HEK293 (cell line): ENCODE measurements around the gene FUBP3.

Source experiments
- CTCF ChIA-PET: fragments of 350-600 bp; formaldehyde crosslinking; extraction: SDS; loops from one replicate; lab custom pipeline; 2021; ENCODE audit warnings: antibody characterized with exemption; lab: Yijun Ruan, JAX
- POLR2A ChIA-PET: fragments of 300-600 bp; formaldehyde crosslinking; extraction: SDS; loops from one replicate; lab custom pipeline; 2020; ENCODE audit warnings: antibody characterized with exemption, inconsistent platforms; lab: Yijun Ruan, JAX
- H3K27ac ChIP-seq: fragments of 200-500 bp; sonication (Bioruptor generic); 2 replicates; pipeline ENCODE4 v1.5.1; 2014; ENCODE audit warnings: low read depth, low read length, control low read depth, inconsistent platforms; ENCODE audit errors: extremely low read depth
- H3K36me3 ChIP-seq, 2 experiments: fragments of 200-500 bp in 1 of 2; sonication (Bioruptor generic) in 1 of 2; 1 replicate in 1 of 2; 2 replicates in 1 of 2; pipeline ENCODE4 v1.5.1; 2014 to 2017; ENCODE audit warnings: inconsistent platforms in 2 of 2, low read length in 2 of 2; ENCODE audit not compliant: control insufficient read depth in 2 of 2, insufficient read depth in 1 of 2
- H3K4me1 ChIP-seq: fragments of 200-500 bp; sonication (Bioruptor generic); 2 replicates; pipeline ENCODE4 v1.5.1; 2014; ENCODE audit warnings: mild to moderate bottlenecking, low read length, inconsistent platforms; ENCODE audit not compliant: control insufficient read depth, insufficient read depth
- H3K4me3 ChIP-seq: 2 replicates; pipeline ENCODE4 v1.5.1; 2011; ENCODE audit warnings: low read depth, mild to moderate bottlenecking, control low read depth, low read length, moderate library complexity
- H3K9me3 ChIP-seq: fragments of 200-500 bp; sonication (Bioruptor generic); 2 replicates; pipeline ENCODE4 v1.5.1; 2014; ENCODE audit warnings: low read depth, low read length, inconsistent platforms; ENCODE audit not compliant: control insufficient read depth, insufficient read depth
- ELK4 ChIP-seq: IDR thresholded peaks from 2 replicates; pipeline ENCODE4 v1.6.1; 2011; ENCODE audit warnings: mild to moderate bottlenecking, low read depth, low read length, borderline replicate concordance
- IKZF3 ChIP-seq: fragments of 450-650 bp; IDR thresholded peaks from 2 replicates; pipeline ENCODE4 v1.5.0; 2018; ENCODE audit warnings: missing biosample characterization, mild to moderate bottlenecking, missing genetic modification characterization, moderate library complexity
- PRDM10 ChIP-seq: fragments of 450-650 bp; formaldehyde crosslinking; IDR thresholded peaks from 2 replicates; pipeline ENCODE4 v1.5.1; 2016; ENCODE audit warnings: missing biosample characterization, missing genetic modification characterization
- TCF7L2 ChIP-seq: IDR thresholded peaks from 2 replicates; pipeline ENCODE4 v1.6.1; 2011; ENCODE audit warnings: low read depth, mild to moderate bottlenecking, inconsistent platforms, low read length, moderate library complexity, borderline replicate concordance
- ZBTB48 ChIP-seq: fragments of 450-650 bp; formaldehyde crosslinking; IDR thresholded peaks from 2 replicates; pipeline ENCODE4 v1.5.1; 2016; ENCODE audit warnings: missing biosample characterization, missing genetic modification characterization
- ZBTB8A ChIP-seq: fragments of 450-650 bp; formaldehyde crosslinking; IDR thresholded peaks from 2 replicates; pipeline ENCODE4 v1.5.1; 2016; ENCODE audit warnings: missing biosample characterization, missing genetic modification characterization
- ZNF133 ChIP-seq: fragments of 450-650 bp; formaldehyde crosslinking; IDR thresholded peaks from 2 replicates; pipeline ENCODE4 v1.5.1; 2016; ENCODE audit warnings: missing biosample characterization, missing genetic modification characterization
- ZNF2 ChIP-seq: fragments of 450-650 bp; formaldehyde crosslinking; IDR thresholded peaks from 2 replicates; pipeline ENCODE4 v1.5.1; 2016; ENCODE audit warnings: missing biosample characterization, missing genetic modification characterization
- ZNF311 ChIP-seq: fragments of 450-650 bp; formaldehyde crosslinking; IDR thresholded peaks from 2 replicates; pipeline ENCODE4 v1.5.1; 2017; ENCODE audit warnings: missing biosample characterization, missing genetic modification characterization, borderline replicate concordance
- ZNF529 ChIP-seq: fragments of 450-650 bp; formaldehyde crosslinking; IDR thresholded peaks from 2 replicates; pipeline ENCODE4 v1.5.1; 2017; ENCODE audit warnings: missing genetic modification characterization, missing biosample characterization; ENCODE audit not compliant: insufficient replicate concordance
- ZNF555 ChIP-seq: fragments of 450-650 bp; formaldehyde crosslinking; conservative IDR thresholded peaks from 2 replicates; pipeline ENCODE4 v1.5.1; 2017; ENCODE audit warnings: missing biosample characterization, mild to moderate bottlenecking, missing genetic modification characterization, inconsistent platforms
- ZNF560 ChIP-seq: fragments of 450-650 bp; formaldehyde crosslinking; IDR thresholded peaks from 2 replicates; pipeline ENCODE4 v1.5.1; 2017; ENCODE audit warnings: missing biosample characterization, missing genetic modification characterization, borderline replicate concordance
- ZNF639 ChIP-seq: fragments of 450-650 bp; formaldehyde crosslinking; IDR thresholded peaks from 2 replicates; pipeline ENCODE4 v1.5.1; 2016; ENCODE audit warnings: missing biosample characterization, missing genetic modification characterization
- ZSCAN18 ChIP-seq: fragments of 450-650 bp; formaldehyde crosslinking; IDR thresholded peaks from 2 replicates; pipeline ENCODE4 v1.5.1; 2016; ENCODE audit warnings: missing biosample characterization, missing genetic modification characterization
- TF ChIP-seq, protein P1 (sequence below): fragments of 450-650 bp; formaldehyde crosslinking; conservative IDR thresholded peaks from 2 replicates; pipeline ENCODE4 v1.5.1; 2016; ENCODE audit warnings: low read depth, missing biosample characterization, missing genetic modification characterization
- TF ChIP-seq, protein P2 (sequence below): fragments of 450-650 bp; formaldehyde crosslinking; IDR thresholded peaks from 2 replicates; pipeline ENCODE4 v1.5.1; 2016; ENCODE audit warnings: missing biosample characterization, missing genetic modification characterization
- TF ChIP-seq, protein P3 (sequence below): fragments of 450-650 bp; IDR thresholded peaks from 2 replicates; pipeline ENCODE4 v1.5.1; 2018; ENCODE audit warnings: missing biosample characterization, mild to moderate bottlenecking, missing genetic modification characterization

The FUBP3 gene

GRCh38 chr9:130682421-130683121, 103.2 kb downstream of the FUBP3 start:
- H3K36me3 ChIP-seq, result no peaks in the 10 kb centered on the region
- no peaks in the 10 kb centered on the region; the same call in 1 of the 2 replicates for H3K4me1 ChIP-seq
- H3K9me3 ChIP-seq, result no peaks in the 10 kb centered on the region
- no peak overlapping the region for H3K27ac ChIP-seq
- H3K4me3 ChIP-seq, result peak overlapping the region; percentile 8
- CTCF ChIA-PET, result interaction anchor here (0.5 to 15.8 kb wide), 49 partner anchors 9 to 575 kb away, joined by 3 to 305 read pairs (median 4); partner anchors contain the start of gene EXOSC2
- POLR2A ChIA-PET, result interaction anchor here (0.7 to 3.1 kb wide), 4 partner anchors 10 to 302 kb away, joined by 5 to 10 read pairs (median 8); partner anchors contain the start of gene EXOSC2
- TF ChIP-seq ZNF555 (tag by site-specific recombination), result no peak
- peak; percentile 84 for TF ChIP-seq IKZF3 (tag by site-specific recombination)
- peak; percentile 82 for TF ChIP-seq ZBTB48 (tag by site-specific recombination)
- peak; percentile 91 for TF ChIP-seq ZBTB8A
- no peak for TF ChIP-seq ZNF639 (tag by site-specific recombination)
- TF ChIP-seq PRDM10, result no peak
- TF ChIP-seq ZNF560, result no peak
- no peak for TF ChIP-seq ZNF133 (tag by site-specific recombination)
- TF ChIP-seq, protein P1, sequence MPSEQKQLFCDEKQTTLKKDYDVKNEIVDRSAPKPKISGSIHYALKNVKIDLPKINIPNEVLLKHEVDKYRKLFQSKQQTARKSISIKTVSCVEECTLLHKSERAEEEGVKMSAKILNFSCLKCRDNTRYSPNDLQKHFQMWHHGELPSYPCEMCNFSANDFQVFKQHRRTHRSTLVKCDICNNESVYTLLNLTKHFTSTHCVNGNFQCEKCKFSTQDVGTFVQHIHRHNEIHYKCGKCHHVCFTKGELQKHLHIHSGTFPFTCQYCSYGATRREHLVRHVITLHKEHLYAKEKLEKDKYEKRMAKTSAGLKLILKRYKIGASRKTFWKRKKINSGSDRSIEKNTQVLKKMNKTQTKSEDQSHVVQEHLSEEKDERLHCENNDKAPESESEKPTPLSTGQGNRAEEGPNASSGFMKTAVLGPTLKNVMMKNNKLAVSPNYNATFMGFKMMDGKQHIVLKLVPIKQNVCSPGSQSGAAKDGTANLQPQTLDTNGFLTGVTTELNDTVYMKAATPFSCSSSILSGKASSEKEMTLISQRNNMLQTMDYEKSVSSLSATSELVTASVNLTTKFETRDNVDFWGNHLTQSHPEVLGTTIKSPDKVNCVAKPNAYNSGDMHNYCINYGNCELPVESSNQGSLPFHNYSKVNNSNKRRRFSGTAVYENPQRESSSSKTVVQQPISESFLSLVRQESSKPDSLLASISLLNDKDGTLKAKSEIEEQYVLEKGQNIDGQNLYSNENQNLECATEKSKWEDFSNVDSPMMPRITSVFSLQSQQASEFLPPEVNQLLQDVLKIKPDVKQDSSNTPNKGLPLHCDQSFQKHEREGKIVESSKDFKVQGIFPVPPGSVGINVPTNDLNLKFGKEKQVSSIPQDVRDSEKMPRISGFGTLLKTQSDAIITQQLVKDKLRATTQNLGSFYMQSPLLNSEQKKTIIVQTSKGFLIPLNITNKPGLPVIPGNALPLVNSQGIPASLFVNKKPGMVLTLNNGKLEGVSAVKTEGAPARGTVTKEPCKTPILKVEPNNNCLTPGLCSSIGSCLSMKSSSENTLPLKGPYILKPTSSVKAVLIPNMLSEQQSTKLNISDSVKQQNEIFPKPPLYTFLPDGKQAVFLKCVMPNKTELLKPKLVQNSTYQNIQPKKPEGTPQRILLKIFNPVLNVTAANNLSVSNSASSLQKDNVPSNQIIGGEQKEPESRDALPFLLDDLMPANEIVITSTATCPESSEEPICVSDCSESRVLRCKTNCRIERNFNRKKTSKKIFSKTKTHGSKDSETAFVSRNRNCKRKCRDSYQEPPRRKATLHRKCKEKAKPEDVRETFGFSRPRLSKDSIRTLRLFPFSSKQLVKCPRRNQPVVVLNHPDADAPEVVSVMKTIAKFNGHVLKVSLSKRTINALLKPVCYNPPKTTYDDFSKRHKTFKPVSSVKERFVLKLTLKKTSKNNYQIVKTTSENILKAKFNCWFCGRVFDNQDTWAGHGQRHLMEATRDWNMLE, result no peak
- TF ChIP-seq ZNF311 (tag by site-specific recombination), result no peak
- TF ChIP-seq ZSCAN18 (tag by site-specific recombination), result no peak
- TF ChIP-seq, protein P2, sequence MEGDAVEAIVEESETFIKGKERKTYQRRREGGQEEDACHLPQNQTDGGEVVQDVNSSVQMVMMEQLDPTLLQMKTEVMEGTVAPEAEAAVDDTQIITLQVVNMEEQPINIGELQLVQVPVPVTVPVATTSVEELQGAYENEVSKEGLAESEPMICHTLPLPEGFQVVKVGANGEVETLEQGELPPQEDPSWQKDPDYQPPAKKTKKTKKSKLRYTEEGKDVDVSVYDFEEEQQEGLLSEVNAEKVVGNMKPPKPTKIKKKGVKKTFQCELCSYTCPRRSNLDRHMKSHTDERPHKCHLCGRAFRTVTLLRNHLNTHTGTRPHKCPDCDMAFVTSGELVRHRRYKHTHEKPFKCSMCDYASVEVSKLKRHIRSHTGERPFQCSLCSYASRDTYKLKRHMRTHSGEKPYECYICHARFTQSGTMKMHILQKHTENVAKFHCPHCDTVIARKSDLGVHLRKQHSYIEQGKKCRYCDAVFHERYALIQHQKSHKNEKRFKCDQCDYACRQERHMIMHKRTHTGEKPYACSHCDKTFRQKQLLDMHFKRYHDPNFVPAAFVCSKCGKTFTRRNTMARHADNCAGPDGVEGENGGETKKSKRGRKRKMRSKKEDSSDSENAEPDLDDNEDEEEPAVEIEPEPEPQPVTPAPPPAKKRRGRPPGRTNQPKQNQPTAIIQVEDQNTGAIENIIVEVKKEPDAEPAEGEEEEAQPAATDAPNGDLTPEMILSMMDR (tag by site-specific recombination), result peak; percentile 57; the same call in 1 of the 2 replicates
- TF ChIP-seq ZNF529 (tag by site-specific recombination), result no peak
- TF ChIP-seq ELK4, result no peak
- TF ChIP-seq, protein P3, sequence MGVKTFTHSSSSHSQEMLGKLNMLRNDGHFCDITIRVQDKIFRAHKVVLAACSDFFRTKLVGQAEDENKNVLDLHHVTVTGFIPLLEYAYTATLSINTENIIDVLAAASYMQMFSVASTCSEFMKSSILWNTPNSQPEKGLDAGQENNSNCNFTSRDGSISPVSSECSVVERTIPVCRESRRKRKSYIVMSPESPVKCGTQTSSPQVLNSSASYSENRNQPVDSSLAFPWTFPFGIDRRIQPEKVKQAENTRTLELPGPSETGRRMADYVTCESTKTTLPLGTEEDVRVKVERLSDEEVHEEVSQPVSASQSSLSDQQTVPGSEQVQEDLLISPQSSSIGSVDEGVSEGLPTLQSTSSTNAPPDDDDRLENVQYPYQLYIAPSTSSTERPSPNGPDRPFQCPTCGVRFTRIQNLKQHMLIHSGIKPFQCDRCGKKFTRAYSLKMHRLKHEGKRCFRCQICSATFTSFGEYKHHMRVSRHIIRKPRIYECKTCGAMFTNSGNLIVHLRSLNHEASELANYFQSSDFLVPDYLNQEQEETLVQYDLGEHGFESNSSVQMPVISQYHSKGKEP (tag by site-specific recombination), result no peak
- 0 out of 2 replicates have a peak, but pooled peaks have one; percentile 23 for TF ChIP-seq ZNF2
- no peak for TF ChIP-seq TCF7L2
